GM23338 (cell line): ENCODE data around the gene ARHGEF11. TPM values are rescaled to one million over a fixed set of nuclear protein-coding genes. Genes with fewer than 3 reads are reported as not detected.

Source experiments
- ATAC-seq: fragments of 200-7000 bp; cut with Tn5 transposase; 3 replicates; pipeline ENCODE4 v1.9.1; 2020
- DNase-seq: peaks from one replicate; pipeline ENCODE4 v3.0.0-alpha.2; 2015; ENCODE audit warnings: low spot score
- H2AFZ ChIP-seq: fragments of 200-600 bp; sonication (generic); 2 replicates; pipeline ENCODE4 v1.8.0; 2016; ENCODE audit warnings: antibody characterized with exemption, mild to moderate bottlenecking, moderate library complexity
- H3F3A ChIP-seq: fragments of 200-600 bp; sonication (generic); replicated peaks from 2 replicates; pipeline ENCODE4 v1.8.0; 2017; ENCODE audit warnings: antibody characterized with exemption, mixed run types, low read depth
- H3K27ac ChIP-seq: fragments of 200-600 bp; sonication (generic); 2 replicates; pipeline ENCODE4 v1.6.1; 2016; ENCODE audit warnings: low read depth
- H3K27me3 ChIP-seq: fragments of 200-600 bp; sonication (generic); 2 replicates; pipeline ENCODE4 v1.8.0; 2016; ENCODE audit warnings: mild to moderate bottlenecking, mixed run types, moderate library complexity; ENCODE audit not compliant: insufficient read depth
- H3K36me3 ChIP-seq: fragments of 200-600 bp; sonication (generic); 2 replicates; pipeline ENCODE4 v1.8.0; 2016; ENCODE audit warnings: mild to moderate bottlenecking; ENCODE audit not compliant: insufficient read depth
- H3K4me1 ChIP-seq: fragments of 200-600 bp; sonication (generic); 2 replicates; pipeline ENCODE4 v1.8.0; 2016; ENCODE audit warnings: mild to moderate bottlenecking, moderate library complexity; ENCODE audit not compliant: insufficient read depth
- H3K4me2 ChIP-seq: fragments of 200-600 bp; sonication (generic); 2 replicates; pipeline ENCODE4 v1.7.1; 2017; ENCODE audit warnings: mixed run types
- H3K4me3 ChIP-seq: fragments of 200-600 bp; sonication (generic); 2 replicates; pipeline ENCODE4 v1.6.1; 2016; ENCODE audit warnings: mixed run types
- H3K79me2 ChIP-seq: fragments of 200-600 bp; sonication (generic); replicated peaks from 2 replicates; pipeline ENCODE4 v1.8.0; 2017; ENCODE audit warnings: mild to moderate bottlenecking; ENCODE audit not compliant: insufficient read depth
- H3K9me2 ChIP-seq: fragments of 200-600 bp; sonication (generic); 2 replicates; pipeline ENCODE4 v1.8.0; 2017; ENCODE audit not compliant: insufficient read depth
- H4K20me1 ChIP-seq: fragments of 200-600 bp; sonication (generic); replicated peaks from 2 replicates; pipeline ENCODE4 v1.8.0; 2017; ENCODE audit warnings: mild to moderate bottlenecking; ENCODE audit not compliant: insufficient read depth
- H3K27ac Mint-ChIP-seq: 2 replicates; pipeline ENCODE4 v1.8.0; 2020; ENCODE audit warnings: inconsistent platforms, mild to moderate bottlenecking, moderate library complexity, mixed read lengths
- H3K27me3 Mint-ChIP-seq: 3 replicates; pipeline ENCODE4 v1.8.0; 2022; ENCODE audit warnings: low read depth, mild to moderate bottlenecking, moderate library complexity, mixed read lengths, inconsistent platforms; ENCODE audit not compliant: insufficient read depth, poor library complexity
- H3K36me3 Mint-ChIP-seq: 3 replicates; pipeline ENCODE4 v1.8.0; 2021; ENCODE audit warnings: low read depth, mild to moderate bottlenecking, inconsistent platforms, moderate library complexity, mixed read lengths
- H3K4me1 Mint-ChIP-seq: 3 replicates; pipeline ENCODE4 v1.8.0; 2020; ENCODE audit warnings: mild to moderate bottlenecking, inconsistent platforms, mixed read lengths
- H3K4me3 Mint-ChIP-seq: 3 replicates; pipeline ENCODE4 v1.8.0; 2021; ENCODE audit warnings: moderate library complexity, mild to moderate bottlenecking, inconsistent platforms, mixed read lengths
- H3K9me3 Mint-ChIP-seq: 3 replicates; pipeline ENCODE4 v1.8.0; 2020; ENCODE audit warnings: moderate library complexity, mild to moderate bottlenecking, inconsistent platforms, mixed read lengths
- EZH2 ChIP-seq: fragments of 200-600 bp; sonication (generic); IDR thresholded peaks from one replicate; pipeline ENCODE4 v1.8.0; 2017; ENCODE audit warnings: antibody characterized with exemption, mild to moderate bottlenecking, low read depth; ENCODE audit not compliant: unreplicated experiment
- EZH2phosphoT487 ChIP-seq: fragments of 200-600 bp; sonication (generic); IDR thresholded peaks from one replicate; pipeline ENCODE4 v1.8.1; 2018; ENCODE audit warnings: antibody characterized with exemption; ENCODE audit not compliant: unreplicated experiment
- JUNB ChIP-seq: IDR thresholded peaks from one replicate; pipeline ENCODE4 v1.6.1; 2016; ENCODE audit warnings: antibody characterized with exemption; ENCODE audit not compliant: unreplicated experiment
- NANOG ChIP-seq: IDR thresholded peaks from 2 replicates; pipeline ENCODE4 v1.6.1; 2016; ENCODE audit warnings: antibody characterized with exemption, borderline replicate concordance
- POLR2AphosphoS5 ChIP-seq: IDR thresholded peaks from 2 replicates; pipeline ENCODE4 v1.6.1; 2016; ENCODE audit warnings: antibody characterized with exemption, low read depth
- ZNF114 ChIP-seq: fragments of 250-450 bp; sonication (Bioruptor Pico); IDR thresholded peaks from 2 replicates; pipeline ENCODE4 v1.5.0; 2020; ENCODE audit warnings: mild to moderate bottlenecking, moderate library complexity
- ZNF331 ChIP-seq: fragments of 250-450 bp; sonication (Bioruptor Pico); IDR thresholded peaks from 2 replicates; pipeline ENCODE4 v1.5.0; 2020; ENCODE audit warnings: low read depth, mild to moderate bottlenecking, moderate library complexity
- polyA plus RNA-seq: library from polyadenylated mRNA; unstranded; fragments of >200 nt; fragmentation: Nextera tagmentation; extraction: Ambion mirVana; gene quantifications from 2 replicates; pipeline ENCODE4 v1.2.1, GENCODE V29; 2016
- total RNA-seq: library from RNA; depleted of rRNA; stranded (reverse); fragments of >200 nt; shearing (Covaris generic); gene quantifications from 2 replicates; pipeline ENCODE4 v1.2.3, GENCODE V29; 2014
- TF ChIP-seq, protein P1 (sequence below): IDR thresholded peaks from 2 replicates; pipeline ENCODE4 v1.6.1; 2016; ENCODE audit warnings: antibody characterized with exemption
- TF ChIP-seq, protein P2 (sequence below), 2 experiments: fragments of 200-600 bp in 1 of 2; sonication (generic) in 1 of 2; conservative IDR thresholded peaks; 2 replicates each; pipeline versions ENCODE4 v1.5.1 to v1.6.1; 2016 to 2017; ENCODE audit warnings: antibody characterized with exemption in 2 of 2, low read depth in 2 of 2, mild to moderate bottlenecking in 2 of 2, moderate library complexity in 1 of 2
- TF ChIP-seq, protein P3 (sequence below): fragments of 250-450 bp; sonication (Bioruptor Pico); IDR thresholded peaks from 2 replicates; pipeline ENCODE4 v1.5.0; 2020; ENCODE audit warnings: mild to moderate bottlenecking, moderate library complexity

The ARHGEF11 gene
- total and polyA plus RNA-seq, 2 experiments from 2014 or later: 12.3 to 33.7 TPM

DNA sequence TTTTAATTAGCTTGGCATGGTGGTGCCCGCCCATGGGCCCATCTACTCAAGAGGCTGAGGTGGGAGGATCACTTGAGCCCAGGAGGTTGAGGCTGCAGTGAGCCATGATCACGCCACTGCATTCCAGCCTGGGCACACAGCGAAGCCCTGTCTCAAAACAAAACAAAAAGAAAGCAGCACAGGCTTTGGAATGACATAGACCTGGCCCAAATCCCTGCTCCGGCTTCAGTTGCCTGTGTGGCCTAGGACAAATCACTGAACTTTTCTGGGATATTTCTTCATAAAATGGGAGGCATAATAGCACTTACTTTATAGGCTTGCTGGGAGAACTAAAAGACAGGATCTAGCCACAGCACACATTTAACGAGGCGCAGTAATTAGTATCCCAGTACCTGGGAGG lies 149.6 kb downstream of the ARHGEF11 start:
- no peaks in the 10 kb centered on the region for H3K36me3 ChIP-seq
- Mint-ChIP-seq H3K4me1 (peaks cover 24% of the 10 kb centered on the region), H3K27me3 (peaks cover 40% of the 10 kb centered on the region), H3K36me3 (no peaks in the 10 kb centered on the region), H3K9me3 (no peaks in the 10 kb centered on the region), H3K27ac (no peak overlapping the region), H3K4me3 (no peak overlapping the region)
- H4K20me1 ChIP-seq: no peaks in the 10 kb centered on the region; the same call in 1 of the 2 replicates
- peaks cover 50% of the 10 kb centered on the region for H3K27me3 ChIP-seq
- H3F3A ChIP-seq: no peaks in the 10 kb centered on the region
- H3K4me3 ChIP-seq: no peak overlapping the region
- H3K27ac ChIP-seq: no peak overlapping the region
- no peaks in the 10 kb centered on the region for H3K79me2 ChIP-seq
- DNase-seq (no peak), ATAC-seq (no peak)
- H3K4me2 ChIP-seq: no peak overlapping the region
- H3K4me1 ChIP-seq: no peaks in the 10 kb centered on the region; the same call in 1 of the 2 replicates
- no peak for TF ChIP-seq JUNB
- TF ChIP-seq, protein P1, sequence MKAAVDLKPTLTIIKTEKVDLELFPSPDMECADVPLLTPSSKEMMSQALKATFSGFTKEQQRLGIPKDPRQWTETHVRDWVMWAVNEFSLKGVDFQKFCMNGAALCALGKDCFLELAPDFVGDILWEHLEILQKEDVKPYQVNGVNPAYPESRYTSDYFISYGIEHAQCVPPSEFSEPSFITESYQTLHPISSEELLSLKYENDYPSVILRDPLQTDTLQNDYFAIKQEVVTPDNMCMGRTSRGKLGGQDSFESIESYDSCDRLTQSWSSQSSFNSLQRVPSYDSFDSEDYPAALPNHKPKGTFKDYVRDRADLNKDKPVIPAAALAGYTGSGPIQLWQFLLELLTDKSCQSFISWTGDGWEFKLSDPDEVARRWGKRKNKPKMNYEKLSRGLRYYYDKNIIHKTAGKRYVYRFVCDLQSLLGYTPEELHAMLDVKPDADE: no peak
- no peaks in the 10 kb centered on the region for H3K9me2 ChIP-seq
- H2AFZ ChIP-seq: no peak overlapping the region

DNA sequence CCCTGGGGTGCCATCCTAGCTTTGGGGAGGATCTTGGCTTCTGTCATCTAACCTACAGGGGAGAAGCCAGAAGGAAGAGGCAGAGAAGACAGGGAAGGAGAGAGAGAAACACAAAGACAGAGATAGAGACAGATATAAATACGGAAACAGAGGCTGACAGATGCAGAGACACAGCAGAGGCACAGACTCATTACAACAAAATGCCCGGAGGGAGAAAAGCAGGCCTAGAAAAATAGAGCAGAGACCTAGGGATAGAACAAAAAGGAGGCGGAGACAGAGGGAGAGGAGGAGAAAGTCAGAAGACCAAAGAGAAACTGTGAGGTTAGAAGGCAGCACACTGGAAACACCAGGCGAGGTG lies 150.1 kb downstream of the ARHGEF11 start:
- H3K4me1 ChIP-seq: no peaks in the 10 kb centered on the region; the same call in 1 of the 2 replicates
- Mint-ChIP-seq H3K36me3 (no peaks in the 10 kb centered on the region), H3K27ac (no peak overlapping the region), H3K4me3 (no peak overlapping the region; the same call in 2 of the 3 replicates), H3K27me3 (peaks cover 44% of the 10 kb centered on the region), H3K9me3 (no peaks in the 10 kb centered on the region), H3K4me1 (peaks cover 24% of the 10 kb centered on the region)
- DNase-seq (no peak), ATAC-seq (no peak)
- no peaks in the 10 kb centered on the region for H3F3A ChIP-seq
- H3K79me2 ChIP-seq: no peaks in the 10 kb centered on the region
- H3K27ac ChIP-seq: no peak overlapping the region
- H3K27me3 ChIP-seq: peaks cover 55% of the 10 kb centered on the region
- no peaks in the 10 kb centered on the region for H3K36me3 ChIP-seq
- H4K20me1 ChIP-seq: no peaks in the 10 kb centered on the region; the same call in 1 of the 2 replicates
- H3K9me2 ChIP-seq: no peaks in the 10 kb centered on the region
- H3K4me2 ChIP-seq: no peak overlapping the region
- no peak overlapping the region for H3K4me3 ChIP-seq
- H2AFZ ChIP-seq: no peak overlapping the region
- TF ChIP-seq EZH2 (no peak), ZNF114 (no peak), POLR2AphosphoS5 (no peak), ZNF331 (CRISPR knock-in tag) (no peak), NANOG (no peak), EZH2phosphoT487 (no peak)
- TF ChIP-seq, protein P2, sequence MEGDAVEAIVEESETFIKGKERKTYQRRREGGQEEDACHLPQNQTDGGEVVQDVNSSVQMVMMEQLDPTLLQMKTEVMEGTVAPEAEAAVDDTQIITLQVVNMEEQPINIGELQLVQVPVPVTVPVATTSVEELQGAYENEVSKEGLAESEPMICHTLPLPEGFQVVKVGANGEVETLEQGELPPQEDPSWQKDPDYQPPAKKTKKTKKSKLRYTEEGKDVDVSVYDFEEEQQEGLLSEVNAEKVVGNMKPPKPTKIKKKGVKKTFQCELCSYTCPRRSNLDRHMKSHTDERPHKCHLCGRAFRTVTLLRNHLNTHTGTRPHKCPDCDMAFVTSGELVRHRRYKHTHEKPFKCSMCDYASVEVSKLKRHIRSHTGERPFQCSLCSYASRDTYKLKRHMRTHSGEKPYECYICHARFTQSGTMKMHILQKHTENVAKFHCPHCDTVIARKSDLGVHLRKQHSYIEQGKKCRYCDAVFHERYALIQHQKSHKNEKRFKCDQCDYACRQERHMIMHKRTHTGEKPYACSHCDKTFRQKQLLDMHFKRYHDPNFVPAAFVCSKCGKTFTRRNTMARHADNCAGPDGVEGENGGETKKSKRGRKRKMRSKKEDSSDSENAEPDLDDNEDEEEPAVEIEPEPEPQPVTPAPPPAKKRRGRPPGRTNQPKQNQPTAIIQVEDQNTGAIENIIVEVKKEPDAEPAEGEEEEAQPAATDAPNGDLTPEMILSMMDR (conservative IDR thresholded peaks at IDR 0.05; ENCODE audit: low read depth in 2 of 2): no peak
- TF ChIP-seq, protein P3, sequence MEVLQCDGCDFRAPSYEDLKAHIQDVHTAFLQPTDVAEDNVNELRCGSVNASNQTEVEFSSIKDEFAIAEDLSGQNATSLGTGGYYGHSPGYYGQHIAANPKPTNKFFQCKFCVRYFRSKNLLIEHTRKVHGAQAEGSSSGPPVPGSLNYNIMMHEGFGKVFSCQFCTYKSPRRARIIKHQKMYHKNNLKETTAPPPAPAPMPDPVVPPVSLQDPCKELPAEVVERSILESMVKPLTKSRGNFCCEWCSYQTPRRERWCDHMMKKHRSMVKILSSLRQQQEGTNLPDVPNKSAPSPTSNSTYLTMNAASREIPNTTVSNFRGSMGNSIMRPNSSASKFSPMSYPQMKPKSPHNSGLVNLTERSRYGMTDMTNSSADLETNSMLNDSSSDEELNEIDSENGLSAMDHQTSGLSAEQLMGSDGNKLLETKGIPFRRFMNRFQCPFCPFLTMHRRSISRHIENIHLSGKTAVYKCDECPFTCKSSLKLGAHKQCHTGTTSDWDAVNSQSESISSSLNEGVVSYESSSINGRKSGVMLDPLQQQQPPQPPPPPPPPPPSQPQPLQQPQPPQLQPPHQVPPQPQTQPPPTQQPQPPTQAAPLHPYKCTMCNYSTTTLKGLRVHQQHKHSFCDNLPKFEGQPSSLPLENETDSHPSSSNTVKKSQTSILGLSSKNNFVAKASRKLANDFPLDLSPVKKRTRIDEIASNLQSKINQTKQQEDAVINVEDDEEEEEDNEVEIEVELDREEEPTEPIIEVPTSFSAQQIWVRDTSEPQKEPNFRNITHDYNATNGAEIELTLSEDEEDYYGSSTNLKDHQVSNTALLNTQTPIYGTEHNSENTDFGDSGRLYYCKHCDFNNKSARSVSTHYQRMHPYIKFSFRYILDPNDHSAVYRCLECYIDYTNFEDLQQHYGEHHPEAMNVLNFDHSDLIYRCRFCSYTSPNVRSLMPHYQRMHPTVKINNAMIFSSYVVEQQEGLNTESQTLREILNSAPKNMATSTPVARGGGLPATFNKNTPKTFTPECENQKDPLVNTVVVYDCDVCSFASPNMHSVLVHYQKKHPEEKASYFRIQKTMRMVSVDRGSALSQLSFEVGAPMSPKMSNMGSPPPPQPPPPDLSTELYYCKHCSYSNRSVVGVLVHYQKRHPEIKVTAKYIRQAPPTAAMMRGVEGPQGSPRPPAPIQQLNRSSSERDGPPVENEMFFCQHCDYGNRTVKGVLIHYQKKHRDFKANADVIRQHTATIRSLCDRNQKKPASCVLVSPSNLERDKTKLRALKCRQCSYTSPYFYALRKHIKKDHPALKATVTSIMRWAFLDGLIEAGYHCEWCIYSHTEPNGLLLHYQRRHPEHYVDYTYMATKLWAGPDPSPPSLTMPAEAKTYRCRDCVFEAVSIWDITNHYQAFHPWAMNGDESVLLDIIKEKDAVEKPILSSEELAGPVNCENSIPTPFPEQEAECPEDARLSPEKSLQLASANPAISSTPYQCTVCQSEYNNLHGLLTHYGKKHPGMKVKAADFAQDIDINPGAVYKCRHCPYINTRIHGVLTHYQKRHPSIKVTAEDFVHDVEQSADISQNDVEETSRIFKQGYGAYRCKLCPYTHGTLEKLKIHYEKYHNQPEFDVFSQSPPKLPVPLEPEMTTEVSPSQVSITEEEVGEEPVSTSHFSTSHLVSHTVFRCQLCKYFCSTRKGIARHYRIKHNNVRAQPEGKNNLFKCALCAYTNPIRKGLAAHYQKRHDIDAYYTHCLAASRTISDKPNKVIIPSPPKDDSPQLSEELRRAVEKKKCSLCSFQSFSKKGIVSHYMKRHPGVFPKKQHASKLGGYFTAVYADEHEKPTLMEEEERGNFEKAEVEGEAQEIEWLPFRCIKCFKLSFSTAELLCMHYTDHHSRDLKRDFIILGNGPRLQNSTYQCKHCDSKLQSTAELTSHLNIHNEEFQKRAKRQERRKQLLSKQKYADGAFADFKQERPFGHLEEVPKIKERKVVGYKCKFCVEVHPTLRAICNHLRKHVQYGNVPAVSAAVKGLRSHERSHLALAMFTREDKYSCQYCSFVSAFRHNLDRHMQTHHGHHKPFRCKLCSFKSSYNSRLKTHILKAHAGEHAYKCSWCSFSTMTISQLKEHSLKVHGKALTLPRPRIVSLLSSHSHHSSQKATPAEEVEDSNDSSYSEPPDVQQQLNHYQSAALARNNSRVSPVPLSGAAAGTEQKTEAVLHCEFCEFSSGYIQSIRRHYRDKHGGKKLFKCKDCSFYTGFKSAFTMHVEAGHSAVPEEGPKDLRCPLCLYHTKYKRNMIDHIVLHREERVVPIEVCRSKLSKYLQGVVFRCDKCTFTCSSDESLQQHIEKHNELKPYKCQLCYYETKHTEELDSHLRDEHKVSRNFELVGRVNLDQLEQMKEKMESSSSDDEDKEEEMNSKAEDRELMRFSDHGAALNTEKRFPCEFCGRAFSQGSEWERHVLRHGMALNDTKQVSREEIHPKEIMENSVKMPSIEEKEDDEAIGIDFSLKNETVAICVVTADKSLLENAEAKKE (CRISPR knock-in tag): no peak
